HG03060 (cell line): ENCODE data around the gene GPATCH1.
"Not testable (repeated sequence)": the region's sequence is repeated elsewhere in the genome, so short reads cannot be mapped to it uniquely, and the experiment has no call there.

Experiments used
- ATAC-seq: cut with Tn5 transposase; IDR thresholded peaks from one replicate; pipeline ENCODE4 v1.9.1; 2021; ENCODE audit warnings: low read depth, moderate number of reproducible peaks; ENCODE audit not compliant: unreplicated experiment

GPATCH1 gene

GRCh38 chr19:33111587-33111986 is 30.6 kb downstream of the GPATCH1 start:
- no peak for ATAC-seq

- ATAC-seq, result no peak
These were observed 33.3 kb downstream of the GPATCH1 start for GRCh38 chr19:33114312-33114711.

GRCh38 chr19:33117501-33117900 is 36.5 kb downstream of the GPATCH1 start:
- ATAC-seq, result no peak

- ATAC-seq, result no peak
These were observed 37.7 kb downstream of the GPATCH1 start for GRCh38 chr19:33118643-33119042.

DNA sequence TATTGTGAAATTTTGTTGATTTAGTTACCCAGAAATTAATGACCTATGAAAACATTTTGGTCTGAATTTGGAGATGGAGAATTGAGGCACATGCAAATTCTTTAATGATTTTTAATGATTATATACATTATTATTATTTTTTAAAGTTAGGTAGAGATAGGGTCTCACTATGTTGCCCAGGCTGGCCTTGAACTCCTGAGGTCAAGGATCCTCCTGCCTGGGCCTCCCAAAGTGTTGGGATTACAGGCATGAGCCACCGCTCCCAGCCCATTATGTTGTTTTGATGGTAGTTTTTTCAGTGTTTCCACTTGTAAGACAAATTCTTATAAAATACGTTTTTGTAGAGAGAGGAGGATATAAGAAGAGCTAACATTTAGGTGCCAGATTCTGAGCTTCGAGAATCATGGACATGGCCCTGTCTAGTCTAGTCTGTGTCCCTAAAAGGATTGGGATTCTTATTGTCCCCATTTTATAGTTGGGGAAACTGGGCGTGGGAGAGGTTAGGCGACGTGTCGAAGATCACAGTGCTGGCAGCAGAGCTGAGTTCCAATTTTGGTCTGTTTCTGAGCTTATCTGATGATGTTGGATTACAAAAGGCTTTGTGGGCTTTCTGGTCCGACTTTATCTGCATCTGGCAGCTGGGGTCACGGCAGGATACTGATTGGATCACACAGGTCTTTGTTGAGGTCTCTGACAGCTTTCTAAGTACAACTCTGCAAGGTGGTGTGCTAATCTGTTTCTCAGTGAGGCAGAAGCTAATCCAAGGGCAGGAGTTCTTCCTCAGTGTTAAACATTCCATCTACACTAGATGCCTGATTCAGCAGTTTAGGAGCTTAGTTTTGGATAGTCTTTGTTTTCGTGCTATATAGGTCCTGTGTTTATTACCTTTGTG is 43.5 kb downstream of the GPATCH1 start:
- ATAC-seq, result no peak

DNA sequence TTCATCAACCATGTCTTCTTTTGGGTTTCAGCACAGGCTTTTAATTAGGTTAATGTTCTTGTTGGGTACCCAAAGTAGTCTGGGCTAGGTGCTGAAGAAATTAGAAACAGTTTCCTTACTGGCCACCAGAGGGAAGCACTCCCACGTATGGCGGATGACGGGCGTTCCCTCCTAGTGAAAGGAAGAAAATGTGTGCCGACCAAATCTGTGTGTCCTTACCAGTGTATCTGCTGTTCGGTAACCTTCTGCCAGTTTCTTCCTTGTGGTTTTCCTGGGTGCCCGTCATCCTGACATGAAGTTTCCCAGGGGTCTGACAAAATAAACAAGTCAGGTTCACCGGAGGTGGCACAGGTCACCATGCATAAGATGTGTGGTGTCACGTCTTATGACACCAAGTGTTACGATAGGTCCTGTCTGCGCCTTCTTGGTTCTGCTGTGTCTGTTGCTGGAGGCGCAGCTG is 45.0 kb downstream of the GPATCH1 start:
- no peak for ATAC-seq

DNA sequence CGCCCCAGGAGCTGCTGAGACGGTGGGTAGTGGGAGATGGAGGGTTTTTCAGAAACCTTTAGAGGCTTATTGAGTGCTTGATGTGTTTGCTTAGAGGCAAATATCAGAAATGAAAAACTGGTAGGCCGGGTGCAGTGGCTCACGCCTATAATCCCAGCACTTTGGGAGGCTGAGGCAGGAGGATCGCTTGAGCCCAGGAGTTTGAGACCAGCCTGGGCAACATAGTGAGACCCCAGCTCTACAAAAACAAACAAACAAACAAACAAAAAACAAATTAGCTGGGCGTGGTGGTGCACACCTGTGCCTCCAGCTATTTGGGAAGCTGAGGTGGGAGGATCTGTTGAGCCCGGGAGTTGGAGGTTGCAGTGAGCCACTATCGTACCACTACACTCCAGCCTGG is 45.7 kb downstream of the GPATCH1 start:
- not testable (repeated sequence) for ATAC-seq

DNA sequence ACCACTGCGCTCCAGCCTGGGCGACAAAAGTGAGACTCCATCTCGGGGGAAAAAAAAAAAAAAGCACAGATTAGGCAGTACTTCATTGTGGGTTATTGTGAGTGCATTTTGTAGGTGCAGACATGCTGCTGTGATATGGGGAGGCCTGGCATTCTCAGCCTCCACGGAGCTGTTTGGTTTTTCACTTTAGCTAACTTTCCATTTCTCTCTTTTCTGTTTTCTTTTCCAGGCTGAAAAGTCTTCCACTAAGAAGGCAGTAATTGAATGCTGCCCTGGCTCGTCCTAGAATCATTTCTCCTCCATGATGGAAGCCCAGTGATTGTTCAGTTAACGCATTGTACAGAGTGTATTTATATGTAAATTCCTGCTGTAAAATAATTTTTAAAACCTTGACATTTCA is 48.9 kb downstream of the GPATCH1 start:
- ATAC-seq, result no peak

DNA sequence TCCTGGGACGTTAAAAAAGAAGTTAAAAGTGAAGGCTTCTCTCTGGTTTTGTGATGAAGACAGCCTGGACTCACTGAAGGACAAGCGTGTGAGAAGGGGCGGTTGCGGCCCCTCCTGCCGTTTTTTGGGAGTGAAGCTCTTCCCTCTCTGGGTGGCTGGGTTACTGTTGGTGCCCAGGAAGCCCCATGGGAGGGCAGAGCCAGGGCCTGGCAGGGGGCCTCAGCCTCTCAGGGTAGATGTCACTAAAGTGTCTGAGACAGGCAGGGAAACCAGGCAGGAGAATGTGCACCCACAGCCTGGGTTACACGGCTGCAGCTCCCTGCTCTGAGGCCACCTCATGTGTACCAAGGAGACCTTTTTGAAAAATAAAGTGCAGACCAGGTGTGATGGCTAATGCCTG is 49.5 kb downstream of the GPATCH1 start:
- ATAC-seq, result no peak

DNA sequence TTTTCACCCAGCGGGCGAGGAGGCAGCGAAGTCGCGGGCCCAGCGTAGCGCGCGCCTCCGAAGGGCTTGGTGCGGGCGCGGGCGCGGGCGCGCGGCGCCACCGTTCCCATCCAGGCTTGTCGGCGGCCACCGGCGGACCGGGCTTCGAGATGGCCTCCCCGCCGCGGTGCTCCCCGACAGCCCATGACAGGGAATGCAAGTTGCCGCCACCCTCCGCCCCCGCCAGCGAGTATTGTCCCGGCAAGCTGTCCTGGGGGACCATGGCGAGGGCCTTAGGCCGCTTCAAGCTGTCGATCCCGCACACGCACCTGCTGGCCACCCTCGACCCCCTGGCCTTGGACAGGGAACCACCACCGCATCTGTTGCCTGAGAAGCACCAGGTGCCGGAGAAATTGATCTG is 51.0 kb downstream of the GPATCH1 start, which contains the start of gene WDR88:
Gene WDR88, plus strand, starts transcription at position 94 of the 400 bp plus-strand sequence. Its CDS starts 56 bp downstream, at position 150.
- no peak for ATAC-seq

GRCh38 chr19:33132425-33132824 is 51.4 kb downstream of the GPATCH1 start:
- no peak for ATAC-seq

- no peak for ATAC-seq
These were observed 52.6 kb downstream of the GPATCH1 start for GRCh38 chr19:33133438-33134031.

DNA sequence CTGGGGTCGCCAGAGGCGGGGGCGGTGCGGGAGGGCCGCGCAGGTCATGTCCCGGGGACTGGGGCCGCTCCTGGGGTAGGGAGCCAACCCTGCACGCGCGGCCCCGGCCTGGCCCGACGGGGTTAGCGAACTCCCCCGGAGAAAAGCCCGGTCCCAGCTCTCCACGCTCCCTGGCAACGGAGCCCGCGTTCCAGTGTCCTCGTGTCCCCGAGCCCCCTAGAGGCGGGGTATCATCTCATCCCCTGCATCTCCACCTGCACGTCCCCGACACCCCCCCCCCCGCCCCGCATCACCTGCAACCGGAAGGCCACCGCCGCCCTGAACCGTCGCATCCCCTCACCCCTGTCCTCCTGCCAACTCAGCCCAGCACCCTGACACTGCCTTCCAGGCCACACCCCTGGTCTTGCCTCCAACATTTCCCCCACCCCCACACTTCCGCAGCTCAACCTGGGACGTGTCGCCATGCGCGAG is 53.6 kb downstream of the GPATCH1 start:
- no peak for ATAC-seq

- ATAC-seq, result no peak
These were observed 58.2 kb downstream of the GPATCH1 start for GRCh38 chr19:33139165-33139564.

- peak; percentile 62 for ATAC-seq
These were observed 63.0 kb downstream of the GPATCH1 start for GRCh38 chr19:33143897-33144405.

- no peak for ATAC-seq
These were observed 65.2 kb downstream of the GPATCH1 start for GRCh38 chr19:33146209-33146608.

- ATAC-seq, result no peak
These were observed 66.6 kb downstream of the GPATCH1 start for GRCh38 chr19:33147538-33147937.

GRCh38 chr19:33150852-33151518 is 70.0 kb downstream of the GPATCH1 start:
- no peak for ATAC-seq

- no peak for ATAC-seq
These were observed 71.2 kb downstream of the GPATCH1 start for GRCh38 chr19:33152176-33152575.

DNA sequence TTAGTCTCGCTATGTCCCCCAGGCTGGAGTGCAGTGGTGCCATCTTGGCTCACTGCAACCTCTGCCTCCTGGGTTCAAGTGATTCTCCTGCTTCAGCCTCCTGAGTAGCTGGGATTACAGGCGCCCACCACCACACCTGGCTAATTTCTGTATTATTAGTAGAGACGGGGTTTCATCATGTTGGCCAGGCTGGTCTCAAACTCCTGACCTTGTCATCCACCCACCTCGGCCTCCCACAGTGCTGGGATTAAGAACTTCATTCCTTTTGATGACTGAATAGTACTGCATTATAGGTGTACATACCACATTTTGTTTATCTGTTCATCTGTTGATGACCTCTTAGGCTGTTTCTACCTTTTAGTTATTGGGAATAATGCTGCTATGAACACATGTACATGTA is 71.6 kb downstream of the GPATCH1 start:
- ATAC-seq, result not testable (repeated sequence)

- not testable (repeated sequence) for ATAC-seq
These were observed 73.3 kb downstream of the GPATCH1 start for GRCh38 chr19:33154313-33154712.
